HG03571 (cell line): ENCODE results near the gene ARRDC1.

ENCODE experiments used
- ATAC-seq: cut with Tn5 transposase; IDR thresholded peaks from one replicate; pipeline ENCODE4 v1.9.1; 2021; ENCODE audit not compliant: unreplicated experiment

Gene ARRDC1

DNA sequence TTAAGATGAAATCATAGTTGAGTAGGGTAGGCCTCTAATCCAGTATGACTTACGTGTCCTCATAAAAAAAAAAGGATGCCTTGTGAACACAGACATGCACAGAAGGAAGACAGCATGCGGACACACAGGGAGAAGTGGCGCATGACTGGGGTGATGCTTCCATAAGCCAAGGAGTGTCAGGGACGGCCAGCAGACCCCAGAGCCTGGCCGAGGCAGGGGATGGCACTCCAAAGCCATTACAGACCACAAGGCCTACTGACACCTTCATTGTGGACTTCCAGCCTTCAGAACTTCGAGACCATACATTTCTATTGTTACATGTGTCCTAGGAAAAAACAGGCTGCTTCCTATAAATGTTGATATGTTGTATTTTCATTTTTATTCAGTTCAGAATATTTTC, 33.2 kb downstream of the ARRDC1 start:
- no peak for ATAC-seq

DNA sequence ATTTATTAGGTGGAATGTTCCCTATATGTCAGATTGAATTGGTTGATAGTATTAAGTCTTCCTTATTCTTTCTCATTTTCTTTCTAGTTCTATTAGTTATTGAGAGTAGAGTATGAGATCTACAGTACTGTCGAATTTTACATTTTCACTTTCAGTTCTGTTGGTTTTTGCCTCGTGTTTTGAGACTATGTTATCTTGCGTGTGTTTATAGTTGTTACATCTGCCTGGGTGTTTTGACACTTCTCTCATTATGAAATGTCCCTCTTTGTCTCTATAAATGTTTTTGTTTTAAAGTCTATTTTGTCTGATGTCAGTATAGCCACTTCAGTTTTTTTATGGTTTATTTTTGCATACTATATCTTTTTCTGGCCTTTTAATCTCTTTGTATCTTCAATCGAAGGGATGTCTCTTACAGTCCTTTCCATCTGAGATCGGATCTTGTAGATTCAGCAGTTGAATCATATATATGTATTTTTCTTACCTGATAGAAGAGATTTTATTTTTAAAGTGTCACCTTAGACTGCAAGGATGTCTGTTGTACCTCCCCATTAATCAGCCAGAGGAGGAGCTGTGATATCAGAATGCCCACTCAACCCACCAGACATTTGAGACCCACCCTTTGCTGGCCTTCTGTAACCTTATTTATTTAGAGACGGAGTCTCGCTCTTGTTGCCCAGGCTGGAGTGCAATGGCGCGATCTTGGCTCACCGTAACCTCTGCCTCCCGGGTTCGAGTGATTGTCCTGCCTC, 34.0 kb downstream of the ARRDC1 start:
- ATAC-seq = no peak

DNA sequence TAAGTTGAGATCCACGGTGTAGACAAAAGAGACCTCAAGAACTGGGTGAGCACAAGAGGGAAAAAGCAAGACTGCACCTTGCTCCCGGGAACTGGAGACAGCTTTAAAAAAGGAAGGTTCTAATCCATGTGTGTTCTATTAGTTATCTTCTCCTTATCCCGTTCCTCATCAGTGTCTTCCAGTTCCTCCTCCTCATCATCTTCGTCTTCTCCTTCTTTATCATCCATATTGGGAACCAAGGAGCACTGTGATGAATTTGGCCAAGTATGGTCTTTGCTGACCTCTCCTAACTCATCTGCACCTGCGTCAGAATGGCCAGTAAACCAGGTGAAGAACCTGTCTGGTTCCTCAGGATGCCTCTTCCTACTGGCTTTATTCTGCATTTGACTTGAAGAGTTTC, 35.4 kb downstream of the ARRDC1 start:
- no peak for ATAC-seq

DNA sequence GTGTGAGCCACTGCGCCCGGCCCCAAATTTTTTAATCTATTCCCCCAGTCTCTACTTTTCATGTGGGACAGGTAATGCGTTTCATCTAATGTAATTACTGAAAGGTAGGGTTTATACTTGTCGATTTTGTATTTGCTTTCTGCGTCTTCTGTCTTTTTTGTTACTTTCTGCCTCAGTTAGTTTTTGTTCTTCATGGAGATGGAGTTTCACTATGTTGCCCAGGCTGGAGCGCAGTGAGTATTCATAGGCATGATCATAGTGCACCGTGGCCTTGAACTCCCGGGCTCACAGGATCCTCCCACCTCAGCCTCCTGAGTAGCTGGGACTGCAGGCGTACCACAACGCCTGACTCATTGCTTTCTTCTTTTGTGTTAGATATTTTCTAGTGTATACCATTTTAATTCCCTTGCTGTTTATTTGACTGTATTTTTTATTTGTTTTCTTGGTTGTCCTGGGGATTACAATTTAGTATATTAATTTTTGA, 36.7 kb downstream of the ARRDC1 start:
- no peak for ATAC-seq

DNA sequence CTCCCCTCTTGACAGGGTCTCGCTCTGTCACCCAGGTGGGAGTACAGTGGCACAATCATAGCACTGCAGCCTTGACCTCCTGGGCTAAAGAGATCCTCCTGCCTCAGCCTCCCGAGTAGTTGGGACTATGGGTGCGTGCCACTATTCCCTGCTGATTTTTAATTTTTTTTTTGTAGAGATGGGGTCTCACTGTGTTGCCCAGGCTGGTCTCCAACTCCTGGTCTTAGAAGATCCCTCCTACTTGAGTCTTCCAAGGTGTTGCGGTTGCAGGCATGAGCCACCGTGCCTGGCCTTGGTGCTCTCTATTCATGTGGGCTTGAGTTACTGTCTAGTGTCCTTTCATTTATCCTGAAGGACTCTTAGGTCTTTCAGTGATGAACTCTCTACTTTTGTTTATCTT, 37.4 kb downstream of the ARRDC1 start:
- ATAC-seq = no peak

DNA sequence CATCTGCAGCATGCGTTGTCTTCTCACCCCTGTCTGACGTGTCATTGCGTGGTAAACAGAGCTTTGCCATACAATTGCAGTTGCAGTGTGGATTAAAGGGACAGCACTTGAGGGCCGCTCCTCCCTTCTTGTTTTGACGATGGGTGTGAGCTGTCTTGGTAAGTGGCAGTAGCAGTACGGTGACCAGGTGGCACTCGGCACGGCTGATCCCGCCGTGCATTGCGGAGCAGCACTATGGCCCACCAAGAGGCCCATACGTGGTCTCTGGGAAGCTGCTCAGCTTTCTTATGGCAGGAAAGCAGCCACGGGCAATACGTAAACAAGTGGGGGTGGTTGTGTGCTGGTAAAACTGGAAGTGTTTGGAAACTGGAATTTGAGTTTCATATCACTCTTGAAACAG, 38.4 kb downstream of the ARRDC1 start:
- ATAC-seq = no peak

DNA sequence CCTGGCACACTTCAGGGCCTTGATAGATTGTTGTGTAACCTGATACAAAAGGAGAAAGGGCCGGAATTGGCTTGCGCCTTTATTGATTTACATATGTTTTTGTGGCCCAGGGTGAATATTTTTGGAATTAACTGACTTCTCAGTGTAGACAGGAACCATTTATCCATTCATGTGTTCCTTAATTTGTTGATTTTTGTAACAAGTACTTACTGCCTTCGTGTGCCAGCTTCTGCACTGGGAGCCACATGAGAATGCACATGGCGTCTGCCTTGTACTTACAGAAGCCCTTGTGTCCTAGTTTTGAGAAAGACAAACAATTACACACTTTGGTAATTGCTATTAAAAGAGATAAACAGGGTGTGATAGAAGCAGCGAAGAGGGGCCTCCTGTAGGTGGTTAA, 39.7 kb downstream of the ARRDC1 start:
- no peak for ATAC-seq

DNA sequence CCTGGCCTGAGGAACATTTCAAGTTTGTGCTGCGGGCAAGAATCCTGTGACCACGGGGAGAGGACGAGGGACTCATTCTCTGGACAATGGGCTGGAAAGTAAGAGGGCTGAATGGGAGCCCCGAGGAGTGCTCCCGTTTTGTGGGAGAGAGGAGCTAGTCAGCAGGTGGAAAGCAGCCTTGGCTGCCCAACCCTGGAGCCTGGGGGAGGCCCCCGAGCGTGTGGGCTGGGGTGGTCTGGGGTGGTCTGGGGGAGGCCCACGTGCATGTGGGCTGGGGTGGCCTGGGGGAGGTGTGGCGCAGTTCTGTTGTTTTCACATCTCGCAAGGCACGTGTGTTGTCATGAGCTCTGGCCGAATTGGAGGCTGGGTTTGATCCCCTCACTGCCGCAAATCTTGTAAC, 40.9 kb downstream of the ARRDC1 start:
- no peak for ATAC-seq

DNA sequence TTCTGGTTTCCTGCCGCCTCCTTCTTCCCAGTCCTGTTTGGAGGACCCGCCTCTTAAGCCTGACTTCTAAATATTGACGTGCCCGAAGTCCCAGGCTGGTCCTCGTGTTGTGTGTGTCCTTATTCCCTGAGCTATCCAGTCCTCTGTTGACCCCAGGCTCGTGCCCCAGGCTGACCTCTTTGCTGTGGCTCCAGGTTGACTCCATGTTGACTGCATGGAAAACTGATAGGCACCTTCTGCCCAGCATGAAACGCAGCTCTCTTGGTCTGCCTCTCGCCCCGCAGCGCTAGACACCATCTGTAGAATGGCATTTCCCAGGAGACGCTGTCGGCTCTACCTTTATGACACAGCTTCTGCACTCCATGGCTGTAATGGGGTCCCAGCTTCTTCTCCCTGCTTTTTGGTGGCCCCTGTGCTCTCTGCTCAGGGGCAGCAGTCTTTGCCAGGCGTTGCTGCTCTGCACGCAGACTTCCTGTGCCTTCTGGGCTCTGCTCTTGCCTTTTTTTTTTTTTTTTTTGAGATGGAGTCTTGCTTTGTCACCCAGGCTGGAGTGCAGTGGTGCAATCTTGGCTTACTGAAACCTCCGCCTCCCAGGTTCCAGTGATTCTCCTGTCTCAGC, 41.7 kb downstream of the ARRDC1 start:
- no peak for ATAC-seq

DNA sequence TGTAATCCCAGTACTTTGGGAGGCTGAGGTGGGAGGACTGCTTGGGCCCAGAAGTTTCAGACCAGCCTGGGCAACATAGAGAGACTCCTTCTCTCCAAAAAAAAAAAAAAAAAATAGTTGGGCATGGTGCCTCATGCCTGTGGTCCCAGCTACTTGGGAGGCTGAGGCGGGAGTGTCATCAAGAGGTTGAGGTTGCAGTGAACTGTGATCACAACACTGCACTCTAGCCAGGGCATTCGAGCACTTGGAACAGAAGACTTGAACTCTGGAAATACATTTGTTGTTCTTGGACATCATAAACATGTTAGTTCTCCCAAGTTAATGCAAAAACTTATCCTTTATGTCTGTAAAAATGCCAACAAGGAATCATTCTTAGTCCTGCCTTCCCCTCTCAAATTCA, 42.9 kb downstream of the ARRDC1 start:
- no peak for ATAC-seq

DNA sequence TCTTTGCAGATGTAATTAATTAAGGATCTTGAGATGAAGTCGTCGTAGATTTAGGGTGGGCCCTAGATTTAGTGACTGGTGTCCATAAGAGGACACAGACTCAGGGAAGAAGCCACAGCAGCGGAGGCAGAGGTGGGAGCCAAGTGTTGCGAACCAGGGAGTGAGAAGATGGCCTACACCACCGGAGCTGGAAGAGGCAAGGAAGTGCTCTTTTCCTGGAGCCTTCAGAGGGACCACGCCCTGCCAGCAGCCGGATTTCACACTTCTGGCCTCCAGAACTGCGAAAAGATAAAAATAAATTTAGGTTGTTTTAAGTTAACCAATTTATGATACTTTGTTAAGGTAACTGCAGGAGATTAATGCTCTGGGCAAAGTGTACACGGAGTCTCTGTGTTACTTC, 44.1 kb downstream of the ARRDC1 start:
- no peak for ATAC-seq

DNA sequence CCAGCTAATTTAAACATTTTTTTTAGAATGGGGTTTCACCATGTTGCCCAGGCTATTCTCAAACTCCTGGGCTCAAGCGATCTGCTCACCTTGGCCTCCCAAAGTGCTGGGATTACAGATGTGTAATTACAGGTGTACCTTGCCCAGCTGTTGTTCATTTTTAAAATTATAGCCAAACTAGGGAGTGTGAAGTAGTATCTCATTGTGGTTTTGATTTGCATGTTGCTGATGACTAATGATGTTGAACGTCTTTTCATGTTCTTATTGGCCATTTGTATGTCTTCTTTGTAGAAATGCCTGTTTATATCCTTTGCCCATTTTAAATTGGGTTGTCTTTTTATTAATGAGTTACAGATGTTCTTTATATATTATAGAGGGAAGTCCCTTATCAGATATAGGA, 44.8 kb downstream of the ARRDC1 start:
- ATAC-seq = no peak

DNA sequence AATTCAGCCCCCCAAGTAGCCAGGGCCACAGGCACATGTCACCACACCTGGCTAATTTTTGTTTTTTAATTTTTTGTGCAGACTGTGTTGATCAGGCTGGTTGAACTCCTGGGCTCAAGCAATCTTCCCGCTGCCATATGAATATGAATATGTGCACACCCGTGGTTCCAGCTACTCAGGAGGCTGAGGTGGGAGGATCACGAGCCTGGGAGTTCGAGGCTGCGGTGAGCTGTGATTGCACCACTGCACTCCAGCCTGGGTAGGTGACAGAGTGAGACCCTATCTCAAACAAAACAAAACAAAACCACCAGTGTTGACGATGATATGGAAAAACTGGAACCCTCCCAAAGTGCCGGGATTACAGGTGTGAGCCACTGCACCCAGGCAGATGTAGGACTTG, 45.3 kb downstream of the ARRDC1 start:
- no peak for ATAC-seq

DNA sequence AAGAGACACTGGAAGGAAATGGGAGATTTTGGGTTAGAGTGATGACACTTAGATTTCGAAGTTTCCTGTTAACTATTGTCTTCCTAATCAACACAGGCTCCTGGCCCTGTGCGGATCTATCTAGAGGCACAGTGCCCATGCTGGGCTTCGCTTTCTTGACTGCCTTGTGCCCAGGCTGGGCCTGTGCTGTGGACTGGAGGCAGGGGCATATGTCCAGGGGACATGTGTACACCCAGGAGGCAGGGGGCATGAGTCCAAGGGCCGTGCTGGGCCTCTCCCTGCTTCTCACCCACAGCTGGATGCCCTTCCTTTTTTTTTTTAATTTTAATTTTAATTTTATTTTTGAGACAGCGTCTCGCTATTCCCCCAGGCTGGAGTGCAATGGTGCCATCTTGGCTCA, 50.9 kb downstream of the ARRDC1 start:
- ATAC-seq = no peak

DNA sequence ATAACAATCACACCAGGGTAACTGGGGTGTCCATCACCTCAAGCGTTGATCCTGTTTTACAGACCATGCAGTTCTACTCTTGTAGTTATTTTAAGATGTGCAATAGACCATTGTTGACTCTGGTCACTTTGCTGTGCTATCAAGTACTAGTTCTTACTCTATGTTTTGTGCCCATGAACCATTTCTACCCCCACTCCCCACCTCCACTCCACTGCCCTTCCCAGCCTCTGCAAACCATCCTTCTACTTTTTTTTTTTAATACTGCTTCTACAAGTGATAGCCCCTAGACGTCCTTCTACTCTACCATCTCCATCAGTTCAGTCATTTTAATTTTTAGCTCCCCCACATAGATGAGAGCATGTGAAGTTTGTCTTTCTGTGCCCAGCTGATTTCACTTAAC, 52.1 kb downstream of the ARRDC1 start:
- no peak for ATAC-seq

DNA sequence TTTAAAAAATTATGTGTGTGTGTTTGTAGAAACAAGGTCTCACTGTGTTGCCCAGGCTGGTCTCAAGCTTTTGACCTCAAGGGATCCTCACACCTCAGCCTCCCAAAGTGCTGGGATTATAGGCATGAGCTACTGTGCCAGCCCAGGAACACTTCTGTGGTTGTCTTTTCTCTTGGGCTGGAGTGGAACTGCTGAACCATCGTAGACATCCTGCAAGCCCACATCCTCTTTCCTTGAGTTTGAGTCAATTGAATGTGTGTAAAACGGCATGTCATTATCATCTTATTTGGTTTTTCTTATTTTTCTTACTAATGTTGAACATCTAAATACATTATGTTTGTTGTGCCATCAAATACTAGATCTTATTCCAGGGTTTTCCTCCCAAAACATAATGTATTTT, 53.3 kb downstream of the ARRDC1 start:
- no peak for ATAC-seq

DNA sequence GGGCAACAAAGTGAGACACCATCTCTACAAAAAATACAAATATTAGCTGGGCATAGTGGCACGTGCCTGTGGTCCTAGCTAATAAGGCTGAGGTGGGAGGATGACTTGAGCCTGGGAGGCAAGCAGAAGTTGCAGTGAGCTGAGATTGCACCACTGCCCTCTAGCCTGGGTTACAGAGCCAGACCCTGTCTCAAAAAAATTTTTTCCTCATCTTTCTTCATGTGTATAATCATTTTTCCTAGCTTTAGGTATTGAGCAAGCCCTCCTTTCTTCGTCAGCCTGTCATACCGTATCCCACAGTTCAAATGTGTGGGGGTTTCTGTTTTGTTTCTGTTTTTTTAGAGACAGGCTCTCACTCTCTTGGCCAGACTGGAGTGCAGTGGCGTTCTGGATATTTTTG, 54.7 kb downstream of the ARRDC1 start:
- no peak for ATAC-seq

DNA sequence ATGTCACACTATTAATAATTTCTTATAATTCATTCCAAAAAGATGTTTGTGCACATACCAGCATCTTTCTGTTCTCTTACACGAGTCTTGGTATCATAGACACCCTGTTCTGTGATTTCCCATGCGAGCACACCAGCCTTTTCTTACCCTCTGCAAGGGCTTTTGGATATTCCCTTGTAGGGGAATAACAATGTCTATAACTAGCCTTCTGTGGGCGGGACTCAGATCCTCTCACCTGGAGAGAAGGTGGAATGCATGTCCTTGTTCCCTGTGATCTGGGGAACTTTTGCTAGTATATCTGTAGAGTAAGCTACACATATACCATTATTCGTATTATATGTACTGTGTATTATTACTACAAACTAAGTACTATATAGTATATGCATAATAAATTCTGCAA, 58.1 kb downstream of the ARRDC1 start:
- ATAC-seq = no peak

DNA sequence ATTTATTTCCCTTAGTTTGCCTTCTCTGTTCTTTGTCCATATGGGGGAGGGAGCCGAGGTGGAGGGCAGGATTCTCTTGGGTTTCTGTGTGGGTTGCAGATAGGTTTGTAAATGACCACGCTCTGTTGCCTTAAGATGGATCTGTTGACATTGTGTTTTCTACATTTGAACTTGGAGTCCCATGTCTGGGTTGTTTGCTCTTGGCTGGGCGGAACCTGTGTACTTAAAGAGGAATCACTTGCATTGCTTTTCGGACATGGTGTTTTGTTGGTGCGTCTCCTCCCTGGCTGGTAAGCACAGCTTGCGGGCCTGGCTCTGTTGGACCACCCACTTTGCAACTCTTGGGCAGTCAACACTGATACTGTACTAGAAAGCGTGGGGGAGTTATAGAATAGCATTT, 59.2 kb downstream of the ARRDC1 start:
- no peak for ATAC-seq
